Measurements from ENCODE around the gene C10orf143.

C10orf143 gene

DNA sequence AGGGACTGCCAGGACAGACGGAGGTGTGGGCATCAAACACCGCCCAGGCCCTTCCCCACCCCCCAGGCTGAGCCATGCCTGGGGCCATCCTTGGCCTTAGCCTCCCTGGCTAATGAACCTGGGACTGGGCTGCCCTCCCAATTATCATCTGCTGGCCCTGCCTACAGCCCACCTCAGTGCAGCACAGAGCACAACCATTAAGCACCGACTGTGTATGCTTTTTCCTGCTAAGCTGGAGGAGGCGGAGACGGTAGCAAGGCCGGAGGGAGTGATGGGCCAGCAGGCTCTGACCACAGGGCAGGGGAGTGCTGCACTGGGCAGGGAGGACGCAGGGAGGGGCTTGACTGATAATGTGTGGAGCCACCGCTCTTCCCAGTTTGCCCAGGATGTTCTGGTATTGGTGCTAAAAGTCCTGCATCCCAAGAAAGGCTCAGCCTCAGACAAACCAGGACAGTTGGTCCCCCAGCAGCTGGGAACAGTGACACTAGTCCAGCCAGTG lies 72.0 kb downstream of the C10orf143 start:
- in situ Hi-C loops (cut with MboI; ENCODE audit: low pct_unique_long_range_greater_than_20kb, low sequenced_read_pairs, unreplicated experiment) = no loop called here
- TF ChIP-seq, protein P1, sequence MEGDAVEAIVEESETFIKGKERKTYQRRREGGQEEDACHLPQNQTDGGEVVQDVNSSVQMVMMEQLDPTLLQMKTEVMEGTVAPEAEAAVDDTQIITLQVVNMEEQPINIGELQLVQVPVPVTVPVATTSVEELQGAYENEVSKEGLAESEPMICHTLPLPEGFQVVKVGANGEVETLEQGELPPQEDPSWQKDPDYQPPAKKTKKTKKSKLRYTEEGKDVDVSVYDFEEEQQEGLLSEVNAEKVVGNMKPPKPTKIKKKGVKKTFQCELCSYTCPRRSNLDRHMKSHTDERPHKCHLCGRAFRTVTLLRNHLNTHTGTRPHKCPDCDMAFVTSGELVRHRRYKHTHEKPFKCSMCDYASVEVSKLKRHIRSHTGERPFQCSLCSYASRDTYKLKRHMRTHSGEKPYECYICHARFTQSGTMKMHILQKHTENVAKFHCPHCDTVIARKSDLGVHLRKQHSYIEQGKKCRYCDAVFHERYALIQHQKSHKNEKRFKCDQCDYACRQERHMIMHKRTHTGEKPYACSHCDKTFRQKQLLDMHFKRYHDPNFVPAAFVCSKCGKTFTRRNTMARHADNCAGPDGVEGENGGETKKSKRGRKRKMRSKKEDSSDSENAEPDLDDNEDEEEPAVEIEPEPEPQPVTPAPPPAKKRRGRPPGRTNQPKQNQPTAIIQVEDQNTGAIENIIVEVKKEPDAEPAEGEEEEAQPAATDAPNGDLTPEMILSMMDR (IDR thresholded peaks at IDR 0.05; ENCODE audit: extremely low read depth, insufficient read depth, missing control alignments) = no peak

DNA sequence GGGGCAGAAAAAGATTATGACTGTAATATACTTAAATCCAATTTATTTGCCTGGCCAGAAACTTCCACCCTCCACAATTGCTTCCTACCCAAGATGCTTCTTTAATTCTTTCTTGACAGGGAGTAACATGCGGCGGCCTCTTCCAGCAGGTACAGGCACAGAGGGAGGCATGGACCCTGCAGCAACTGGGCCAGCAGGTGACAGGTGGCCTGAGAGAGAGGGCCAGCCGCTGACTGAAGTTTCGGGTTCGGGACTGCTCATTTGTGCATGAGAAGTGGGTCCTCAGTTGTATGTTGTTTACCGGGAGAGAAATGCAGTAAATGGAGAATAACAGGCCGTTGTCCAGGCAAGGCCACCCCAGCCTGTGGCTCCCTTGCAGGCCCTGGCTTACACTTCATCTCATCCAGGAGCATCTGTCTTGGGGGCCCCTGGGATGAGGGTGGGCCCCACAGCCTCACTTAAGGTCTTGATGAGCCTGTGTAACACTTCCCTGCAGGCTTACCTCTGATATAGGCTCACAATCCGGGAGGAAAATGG lies 72.5 kb downstream of the C10orf143 start:
- no peak for DNase-seq (ENCODE audit: low spot score)
- in situ Hi-C loops (cut with MboI; ENCODE audit: low pct_unique_long_range_greater_than_20kb, low sequenced_read_pairs, unreplicated experiment) = no loop called here
- TF ChIP-seq, protein P1 (IDR thresholded peaks at IDR 0.05; ENCODE audit: extremely low read depth, insufficient read depth, missing control alignments) = no peak

More for the DNA sequence above, 72.0 kb downstream of the C10orf143 start:
- DNase-seq (ENCODE audit: low spot score) = no peak

DNA sequence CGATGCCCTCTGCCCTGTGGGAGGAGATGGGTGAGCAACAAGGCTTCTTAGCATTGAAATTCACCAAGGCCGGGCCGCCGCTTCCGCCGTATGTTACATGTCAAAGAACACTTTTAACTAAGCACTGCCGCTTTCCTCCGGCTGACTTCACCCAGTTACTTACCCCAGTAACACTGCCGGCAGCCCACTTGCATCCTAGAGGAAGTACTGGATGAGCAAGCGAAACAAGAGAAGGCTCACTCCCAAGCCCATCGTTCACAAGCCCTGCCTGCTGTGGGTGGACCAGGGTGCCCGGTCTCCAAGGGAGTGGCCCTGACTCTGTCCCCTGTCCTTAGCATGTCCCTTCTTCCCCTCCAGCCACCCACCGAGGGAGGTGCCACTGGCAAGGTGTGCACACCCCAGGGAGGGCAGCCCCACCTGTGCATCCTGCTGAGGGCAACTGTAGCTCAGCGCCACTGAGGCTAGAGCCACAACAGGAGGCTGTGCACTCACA lies 73.4 kb downstream of the C10orf143 start:
- in situ Hi-C loops (cut with MboI; ENCODE audit: low pct_unique_long_range_greater_than_20kb, low sequenced_read_pairs, unreplicated experiment) = no loop called here
- TF ChIP-seq, protein P1 (IDR thresholded peaks at IDR 0.05; ENCODE audit: extremely low read depth, insufficient read depth, missing control alignments) = no peak

DNA sequence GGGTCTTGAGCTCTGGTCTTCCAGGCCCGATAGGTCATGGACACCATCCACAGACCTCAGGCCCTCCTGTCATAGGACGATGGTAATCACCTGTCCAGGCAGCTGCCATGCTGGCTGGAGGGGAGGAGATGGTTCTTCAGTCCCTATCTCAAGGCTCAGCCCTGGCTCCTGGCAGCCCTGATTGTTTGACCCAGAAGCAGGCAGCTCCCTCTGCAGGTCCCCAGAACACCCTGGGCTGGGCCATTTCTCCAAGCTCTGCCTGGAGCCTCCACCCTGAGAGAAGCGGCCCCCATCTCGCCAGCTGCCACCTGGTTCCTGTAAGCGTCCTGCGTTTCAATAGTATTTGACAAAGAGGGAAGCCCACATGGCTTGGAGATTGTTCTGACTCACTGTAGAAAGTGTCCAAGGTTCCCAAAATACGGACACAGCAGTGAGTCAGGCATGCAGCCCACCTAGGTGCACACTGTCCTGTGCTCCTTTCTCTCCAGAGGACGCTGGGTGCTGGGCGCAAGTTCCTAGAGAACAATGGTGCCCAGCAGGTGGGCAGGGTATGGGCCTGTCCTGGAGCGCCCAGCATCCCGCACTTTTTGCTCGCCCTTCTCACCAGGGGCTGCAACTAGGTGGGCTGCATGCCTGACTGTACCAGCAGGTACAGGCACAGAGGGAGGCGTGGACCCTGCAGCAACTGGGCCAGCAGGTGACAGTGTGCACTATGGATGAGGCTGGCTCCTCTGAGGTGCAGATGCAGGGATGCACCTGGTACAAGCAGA lies 74.1 kb downstream of the C10orf143 start:
- TF ChIP-seq, protein P1 (IDR thresholded peaks at IDR 0.05; ENCODE audit: extremely low read depth, insufficient read depth, missing control alignments) = no peak
- in situ Hi-C loops (cut with MboI; ENCODE audit: low pct_unique_long_range_greater_than_20kb, low sequenced_read_pairs, unreplicated experiment) = no loop called here
- DNase-seq (ENCODE audit: low spot score) = no peak

More for the DNA sequence above, 73.4 kb downstream of the C10orf143 start:
- no peak for DNase-seq (ENCODE audit: low spot score)

DNA sequence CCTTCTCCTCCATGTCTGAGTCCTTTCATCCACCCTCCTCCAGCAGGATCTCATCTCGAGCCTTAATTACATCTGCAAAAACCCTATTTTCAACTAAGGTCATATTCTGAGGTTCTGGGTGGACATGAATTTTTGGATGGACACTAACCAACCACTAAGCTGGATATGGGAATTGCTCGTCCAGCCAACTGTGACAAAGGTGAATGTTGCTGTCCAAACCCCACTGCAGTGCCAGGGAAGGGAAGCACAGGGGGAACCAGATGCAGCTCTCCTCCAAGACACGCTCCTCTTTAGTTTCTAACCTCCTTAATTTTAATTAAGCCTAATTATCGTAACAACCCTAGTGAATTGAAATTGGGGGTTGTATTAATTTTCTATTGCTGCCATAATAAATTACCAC lies 81.4 kb downstream of the C10orf143 start:
- in situ Hi-C loops (cut with MboI; ENCODE audit: low pct_unique_long_range_greater_than_20kb, low sequenced_read_pairs, unreplicated experiment) = no loop called here
- no peak for DNase-seq (ENCODE audit: low spot score)
- TF ChIP-seq, protein P1 (IDR thresholded peaks at IDR 0.05; ENCODE audit: extremely low read depth, insufficient read depth, missing control alignments) = no peak

DNA sequence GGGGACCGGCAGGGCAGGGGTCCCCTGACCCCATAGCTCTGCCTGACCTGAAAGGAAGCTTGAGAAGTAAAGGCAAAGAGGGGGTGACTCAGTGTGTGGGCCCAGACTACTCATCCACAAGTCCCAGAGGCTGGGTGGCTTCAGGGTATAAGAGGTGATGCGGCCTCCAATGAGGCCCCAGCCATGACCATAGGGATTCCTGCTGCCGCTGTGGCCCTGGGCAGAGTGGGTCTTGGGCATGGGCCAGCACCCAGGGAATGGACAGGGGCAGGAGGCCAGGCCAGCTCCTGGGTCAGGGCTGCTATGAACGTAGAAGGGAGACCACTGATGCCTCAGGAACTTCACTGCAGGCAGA lies 82.2 kb downstream of the C10orf143 start:
- in situ Hi-C loops (cut with MboI; ENCODE audit: low pct_unique_long_range_greater_than_20kb, low sequenced_read_pairs, unreplicated experiment) = no loop called here
- DNase-seq (ENCODE audit: low spot score) = no peak
- TF ChIP-seq, protein P1 (IDR thresholded peaks at IDR 0.05; ENCODE audit: extremely low read depth, insufficient read depth, missing control alignments) = no peak
